SIG-M5 (cell line): ENCODE measurements around the gene NEIL3.
"Not testable (repeated sequence)": the region's sequence is repeated elsewhere in the genome, so short reads cannot be mapped to it uniquely, and the experiment has no call there.

Source experiments
- DNase-seq: peaks from one replicate; lab custom pipeline; 2025; lab: John Stamatoyannopoulos, UW

The NEIL3 gene

DNA sequence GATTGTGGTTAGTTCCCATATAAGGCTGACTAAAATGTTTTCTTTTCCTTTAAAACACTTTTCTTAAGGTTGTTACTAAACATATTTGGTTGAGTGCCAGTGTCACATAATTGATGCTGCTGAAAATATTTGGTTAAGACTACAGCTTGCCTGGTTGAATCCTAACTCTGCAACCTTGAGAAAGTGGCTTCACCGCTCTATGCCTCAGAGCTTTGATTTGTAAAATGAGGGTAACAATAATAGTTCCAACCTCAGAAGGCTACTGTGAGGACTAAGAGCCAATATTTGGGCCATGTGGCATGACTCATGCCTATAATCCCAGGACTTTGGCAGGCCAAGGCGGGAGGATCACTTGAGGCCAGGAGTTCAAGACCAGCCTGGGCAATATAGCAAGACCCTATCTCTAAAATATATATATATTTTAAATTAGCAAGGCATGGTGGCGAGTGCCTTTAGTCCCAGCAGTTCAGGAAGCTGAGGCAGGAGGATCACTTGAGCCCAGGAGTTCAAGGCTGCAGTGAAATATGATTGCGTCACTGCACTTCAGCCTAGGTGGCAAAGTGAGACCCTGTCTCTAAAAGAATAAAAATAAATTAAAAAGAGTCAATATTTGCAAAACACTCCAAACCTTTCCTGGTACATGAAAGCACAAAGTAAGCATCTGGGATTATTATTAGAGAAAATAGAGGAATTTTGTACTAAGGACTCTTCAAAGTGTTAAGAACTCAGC, 7.1 kb upstream of the NEIL3 start:
- no peak for DNase-seq

- no peak for DNase-seq
Measured at GRCh38 chr4:177304094-177304493, 5.6 kb upstream of the NEIL3 start.

DNA sequence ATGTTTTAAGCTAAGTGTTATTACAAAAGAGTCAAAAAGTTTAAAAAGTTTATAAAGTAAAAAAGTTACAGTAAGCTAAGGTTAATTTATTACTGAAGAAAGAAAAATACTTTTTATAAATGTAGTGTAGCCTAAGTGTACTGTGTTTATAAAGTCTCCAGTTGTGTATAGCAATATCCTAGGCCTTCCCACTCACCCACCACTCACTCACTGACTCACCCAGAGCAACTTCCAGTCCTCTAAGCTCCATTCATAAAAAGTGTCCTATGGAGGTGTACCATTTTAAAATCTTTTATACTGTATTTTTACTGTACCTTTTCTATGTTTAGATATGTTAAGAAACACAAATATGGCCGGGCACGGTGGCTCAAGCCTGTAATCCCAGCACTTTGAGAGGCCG, 4.8 kb upstream of the NEIL3 start:
- not testable (repeated sequence) for DNase-seq

DNA sequence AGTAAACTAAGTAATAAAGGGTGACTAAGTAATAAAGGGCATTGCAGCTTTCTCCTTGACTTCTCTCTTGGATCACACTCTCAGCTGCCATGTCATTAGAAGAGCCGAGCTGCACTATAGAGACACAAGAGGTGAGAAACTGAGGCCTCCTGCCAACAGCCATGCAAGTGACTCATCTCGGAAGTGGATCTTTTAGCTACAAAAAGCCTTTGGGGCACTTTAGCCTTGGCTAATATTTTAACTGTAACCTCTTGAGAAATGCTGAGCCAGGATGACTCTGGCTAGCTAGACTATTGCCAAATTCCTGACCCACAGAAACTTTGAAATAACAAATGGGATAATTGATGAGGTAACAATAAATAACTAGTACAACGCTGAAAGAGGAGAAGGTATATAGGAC, 1.5 kb upstream of the NEIL3 start:
- peak; percentile 67 for DNase-seq

DNA sequence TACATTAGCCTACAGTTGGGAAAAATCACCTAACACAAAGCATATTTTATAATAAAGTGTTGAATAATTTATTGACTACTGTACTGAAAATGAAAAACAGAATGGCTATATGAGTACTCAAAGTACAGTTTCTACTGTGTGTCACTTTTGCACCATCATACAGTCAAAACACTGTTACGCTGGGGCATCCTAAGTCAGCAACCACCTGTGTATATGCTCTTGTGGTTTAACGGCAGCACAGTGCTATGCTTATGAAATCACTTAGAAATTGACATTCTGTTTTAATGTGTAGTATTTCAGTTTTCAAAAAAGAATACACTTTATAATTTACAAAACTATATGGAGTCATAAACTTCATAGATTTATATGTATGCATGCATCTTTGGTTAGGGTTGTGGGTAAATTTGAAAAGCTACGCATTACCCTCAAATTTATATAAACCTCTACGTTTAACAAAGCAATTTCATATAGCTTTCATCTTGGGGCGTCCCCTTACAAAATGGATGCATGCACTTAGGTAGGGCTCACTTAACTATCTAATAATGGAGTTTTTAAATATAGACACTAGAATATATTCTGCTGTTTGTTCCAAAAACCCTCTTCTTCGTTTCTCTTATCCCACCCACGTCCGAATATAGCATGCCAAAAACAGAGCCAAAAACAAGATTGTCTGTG, 690 bp upstream of the NEIL3 start:
- DNase-seq: peak; percentile 1

DNA sequence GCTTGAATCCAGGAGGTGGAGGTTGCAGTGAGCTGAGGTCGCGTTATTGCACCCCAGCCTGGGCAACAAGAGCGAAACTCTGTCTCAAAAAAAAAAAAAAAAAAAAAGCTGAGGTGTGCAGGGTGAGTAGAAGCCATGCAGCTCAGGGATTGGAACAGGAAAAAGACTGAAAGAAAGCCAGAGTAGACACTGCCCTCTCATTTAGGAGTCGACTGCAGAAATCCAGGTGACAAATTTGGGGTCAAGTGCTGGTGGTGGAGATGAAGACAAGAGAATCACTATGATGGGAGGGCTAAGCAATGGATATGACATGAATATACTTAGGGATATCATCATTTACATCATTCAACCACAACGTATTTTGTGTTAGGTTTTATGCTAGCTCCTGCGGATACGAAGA, 1.9 kb downstream of the NEIL3 start:
- DNase-seq: no peak

DNA sequence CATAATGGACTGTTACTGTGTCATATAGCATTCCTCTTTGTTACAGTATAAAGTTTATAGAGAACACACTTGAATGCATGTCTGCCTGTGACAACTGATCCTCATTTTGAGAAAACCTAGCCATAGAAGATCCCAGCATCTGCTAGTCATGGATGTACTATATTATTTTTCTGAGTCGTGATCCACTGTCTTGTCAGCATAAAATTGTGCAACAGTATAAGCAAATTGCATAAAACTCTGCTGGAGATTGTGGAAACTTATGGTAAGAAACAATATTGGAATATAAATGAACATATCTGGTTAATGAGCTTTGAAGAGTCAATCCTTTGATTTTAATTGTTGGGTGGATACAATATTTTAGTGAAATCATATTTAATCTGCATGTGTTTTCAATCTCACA, 3.6 kb downstream of the NEIL3 start:
- no peak for DNase-seq

DNA sequence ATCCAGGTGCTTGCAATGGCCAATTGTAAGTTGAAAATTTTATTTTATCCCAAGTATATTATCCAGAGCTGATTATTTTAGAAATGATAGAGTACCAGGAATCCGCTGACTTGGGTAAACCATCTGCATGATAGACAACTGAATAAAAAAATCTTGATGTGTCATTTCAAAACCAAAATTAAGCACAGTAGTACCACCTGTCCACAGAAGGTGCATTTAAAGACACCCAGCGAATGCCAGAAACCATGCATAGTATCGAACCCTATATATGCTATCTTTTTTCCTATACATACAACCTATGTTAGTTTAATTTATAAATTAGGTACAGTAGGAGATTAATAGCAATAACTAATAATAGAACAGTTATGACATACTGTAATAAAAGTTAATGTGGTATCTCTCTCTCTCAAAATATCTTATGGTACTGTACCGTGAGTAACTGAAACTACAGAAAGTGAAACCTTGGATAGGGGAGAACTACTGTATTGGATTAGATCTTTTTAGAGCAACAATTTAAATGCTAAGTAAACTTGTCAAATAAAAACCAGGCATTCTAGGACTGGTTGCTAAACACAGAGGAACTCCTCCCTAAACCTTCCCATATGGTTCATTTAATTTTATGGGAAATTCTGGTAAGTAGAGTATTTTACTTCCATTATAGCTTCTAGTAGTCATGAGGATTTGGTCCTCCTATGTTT, 6.2 kb downstream of the NEIL3 start:
- DNase-seq: no peak

GRCh38 chr4:177320721-177321120, 11.0 kb downstream of the NEIL3 start:
- no peak for DNase-seq

DNA sequence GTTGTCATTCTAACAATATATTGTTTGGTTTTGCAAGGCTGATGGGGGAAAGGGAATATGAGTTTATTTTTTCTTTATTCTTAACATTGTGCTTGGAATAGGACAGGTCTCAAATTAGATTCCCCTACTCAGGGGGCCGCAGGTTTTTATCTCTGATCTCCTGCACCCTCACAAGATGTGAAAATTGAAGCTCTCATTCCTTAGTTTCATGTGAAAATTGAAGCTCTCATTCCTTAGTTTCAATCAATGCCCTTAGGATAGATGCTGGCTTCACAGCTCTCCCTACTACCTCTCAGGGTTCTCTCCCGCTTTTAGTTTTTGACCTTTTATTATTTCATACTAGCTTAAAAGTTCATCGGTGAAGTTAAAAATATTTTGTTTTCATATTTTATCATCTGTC, 12.0 kb downstream of the NEIL3 start:
- no peak for DNase-seq

DNA sequence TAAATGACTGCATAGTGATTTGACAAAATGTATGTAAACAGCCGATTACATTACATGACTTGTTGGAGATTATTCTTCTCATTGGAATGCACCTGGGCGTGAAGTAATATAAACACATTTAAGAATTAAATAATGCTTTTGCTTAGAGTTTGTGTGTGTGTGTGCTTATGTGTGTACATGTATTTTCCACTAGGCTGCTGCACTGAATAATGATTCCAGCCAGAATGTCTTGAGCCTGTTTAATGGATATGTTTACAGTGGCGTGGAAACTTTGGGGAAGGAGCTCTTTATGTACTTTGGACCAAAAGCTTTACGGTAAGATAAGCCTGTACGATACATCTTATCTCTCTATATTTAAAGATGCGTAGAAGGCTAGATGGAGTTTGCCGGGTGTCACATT, 12.6 kb downstream of the NEIL3 start:
- DNase-seq: no peak

DNA sequence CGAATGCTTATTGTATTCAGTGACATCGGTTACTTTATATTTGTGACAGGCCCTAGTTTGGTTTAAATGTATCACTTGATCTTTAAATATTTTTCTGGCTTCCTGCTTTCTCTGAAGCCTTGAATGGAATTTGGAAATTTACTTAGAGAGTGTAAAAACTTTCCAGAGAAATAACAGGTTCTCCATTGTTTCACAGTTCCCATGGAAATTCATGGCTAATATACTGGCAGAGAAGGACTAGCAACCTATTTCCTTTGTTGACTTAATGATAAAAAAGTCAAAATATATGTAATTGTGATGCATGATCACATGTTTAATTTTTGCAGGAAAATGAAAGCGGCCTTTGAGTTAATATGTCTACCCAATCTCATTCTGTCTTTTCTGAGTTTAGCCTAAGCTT, 13.2 kb downstream of the NEIL3 start:
- DNase-seq: no peak

- no peak for DNase-seq
Measured at GRCh38 chr4:177323416-177323815, 13.7 kb downstream of the NEIL3 start.

- DNase-seq: no peak
Measured at GRCh38 chr4:177332119-177332518, 22.4 kb downstream of the NEIL3 start.

- no peak for DNase-seq
Measured at GRCh38 chr4:177339477-177340374, 30.1 kb downstream of the NEIL3 start.

GRCh38 chr4:177348348-177348747, 38.7 kb downstream of the NEIL3 start:
- DNase-seq: no peak

DNA sequence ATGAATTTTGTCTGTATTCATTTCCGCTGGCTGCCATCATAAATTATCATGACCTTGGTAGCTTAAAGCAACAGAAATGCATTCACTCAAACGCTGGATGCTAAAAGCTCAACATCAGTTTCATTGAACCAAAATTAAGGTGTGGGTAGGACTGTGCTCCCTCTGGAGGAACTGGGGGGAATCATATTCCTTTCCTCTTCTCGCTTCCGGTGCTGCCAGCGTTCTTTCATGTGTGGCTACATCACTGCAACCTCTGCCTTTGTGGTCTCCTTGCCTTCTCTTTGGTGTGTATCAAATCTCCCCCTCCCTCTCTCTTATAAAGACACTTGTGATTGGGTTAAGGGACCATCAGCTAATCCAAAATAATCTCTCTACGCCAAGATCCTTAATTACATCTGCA, 39.5 kb downstream of the NEIL3 start:
- DNase-seq: no peak

GRCh38 chr4:177351622-177352244, 42.1 kb downstream of the NEIL3 start:
- no peak for DNase-seq

GRCh38 chr4:177356206-177356605, 46.5 kb downstream of the NEIL3 start:
- DNase-seq: no peak

GRCh38 chr4:177356921-177357320, 47.2 kb downstream of the NEIL3 start:
- DNase-seq: no peak

DNA sequence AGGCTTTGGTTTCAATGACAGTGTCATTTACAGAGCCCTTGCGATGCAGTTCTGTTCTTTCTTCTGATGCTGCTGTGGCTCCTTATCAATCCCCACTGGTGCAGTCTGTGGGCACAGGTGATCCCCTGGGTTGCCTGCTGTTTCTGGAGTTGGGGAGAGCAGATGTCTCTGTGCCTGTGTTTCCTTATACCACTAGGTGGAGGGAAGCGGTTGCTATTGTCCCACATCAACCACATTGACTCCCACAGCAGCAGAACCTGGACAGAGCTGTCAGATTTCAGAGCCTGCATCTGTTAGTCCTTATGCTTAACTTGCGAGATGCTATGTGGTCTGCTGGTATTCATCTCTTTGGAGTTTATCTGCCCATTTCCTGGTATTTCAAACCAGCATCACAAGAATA, 57.7 kb downstream of the NEIL3 start:
- no peak for DNase-seq

DNA sequence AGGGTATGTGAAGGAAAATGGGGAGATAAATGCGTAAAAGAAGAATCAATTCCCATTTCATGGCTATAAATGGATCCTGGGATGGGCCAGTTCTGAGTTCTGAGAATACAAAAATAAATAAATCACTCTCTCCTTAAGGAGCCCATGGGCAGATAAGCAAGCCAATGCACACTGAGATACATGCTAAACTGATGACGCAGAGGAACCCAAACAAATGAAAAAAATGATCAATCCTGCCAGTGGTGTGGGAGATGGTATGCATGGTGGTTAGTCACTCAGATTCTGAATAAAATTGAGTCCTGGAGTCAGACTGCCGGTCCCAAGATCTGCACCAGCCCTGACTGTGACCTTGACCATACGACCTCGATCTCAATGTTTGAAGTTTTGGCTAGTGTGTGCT, 59.7 kb downstream of the NEIL3 start:
- no peak for DNase-seq
